Bronchial smooth muscle cell (primary cell): ENCODE data around the gene ARHGEF12. TPM values are rescaled to one million over a fixed set of nuclear protein-coding genes. Genes with fewer than 3 reads are reported as not detected.

ENCODE experiments used
- total RNA-seq: library from RNA; depleted of rRNA; stranded (reverse); fragments of >200 nt; gene quantifications from 2 replicates; pipeline ENCODE4 v1.2.1, GENCODE V29; 2014

Gene ARHGEF12, protein sequence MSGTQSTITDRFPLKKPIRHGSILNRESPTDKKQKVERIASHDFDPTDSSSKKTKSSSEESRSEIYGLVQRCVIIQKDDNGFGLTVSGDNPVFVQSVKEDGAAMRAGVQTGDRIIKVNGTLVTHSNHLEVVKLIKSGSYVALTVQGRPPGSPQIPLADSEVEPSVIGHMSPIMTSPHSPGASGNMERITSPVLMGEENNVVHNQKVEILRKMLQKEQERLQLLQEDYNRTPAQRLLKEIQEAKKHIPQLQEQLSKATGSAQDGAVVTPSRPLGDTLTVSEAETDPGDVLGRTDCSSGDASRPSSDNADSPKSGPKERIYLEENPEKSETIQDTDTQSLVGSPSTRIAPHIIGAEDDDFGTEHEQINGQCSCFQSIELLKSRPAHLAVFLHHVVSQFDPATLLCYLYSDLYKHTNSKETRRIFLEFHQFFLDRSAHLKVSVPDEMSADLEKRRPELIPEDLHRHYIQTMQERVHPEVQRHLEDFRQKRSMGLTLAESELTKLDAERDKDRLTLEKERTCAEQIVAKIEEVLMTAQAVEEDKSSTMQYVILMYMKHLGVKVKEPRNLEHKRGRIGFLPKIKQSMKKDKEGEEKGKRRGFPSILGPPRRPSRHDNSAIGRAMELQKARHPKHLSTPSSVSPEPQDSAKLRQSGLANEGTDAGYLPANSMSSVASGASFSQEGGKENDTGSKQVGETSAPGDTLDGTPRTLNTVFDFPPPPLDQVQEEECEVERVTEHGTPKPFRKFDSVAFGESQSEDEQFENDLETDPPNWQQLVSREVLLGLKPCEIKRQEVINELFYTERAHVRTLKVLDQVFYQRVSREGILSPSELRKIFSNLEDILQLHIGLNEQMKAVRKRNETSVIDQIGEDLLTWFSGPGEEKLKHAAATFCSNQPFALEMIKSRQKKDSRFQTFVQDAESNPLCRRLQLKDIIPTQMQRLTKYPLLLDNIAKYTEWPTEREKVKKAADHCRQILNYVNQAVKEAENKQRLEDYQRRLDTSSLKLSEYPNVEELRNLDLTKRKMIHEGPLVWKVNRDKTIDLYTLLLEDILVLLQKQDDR (N-terminal part only)
- total RNA-seq = 62.3 and 69.2 TPM in 2 replicates

DNA sequence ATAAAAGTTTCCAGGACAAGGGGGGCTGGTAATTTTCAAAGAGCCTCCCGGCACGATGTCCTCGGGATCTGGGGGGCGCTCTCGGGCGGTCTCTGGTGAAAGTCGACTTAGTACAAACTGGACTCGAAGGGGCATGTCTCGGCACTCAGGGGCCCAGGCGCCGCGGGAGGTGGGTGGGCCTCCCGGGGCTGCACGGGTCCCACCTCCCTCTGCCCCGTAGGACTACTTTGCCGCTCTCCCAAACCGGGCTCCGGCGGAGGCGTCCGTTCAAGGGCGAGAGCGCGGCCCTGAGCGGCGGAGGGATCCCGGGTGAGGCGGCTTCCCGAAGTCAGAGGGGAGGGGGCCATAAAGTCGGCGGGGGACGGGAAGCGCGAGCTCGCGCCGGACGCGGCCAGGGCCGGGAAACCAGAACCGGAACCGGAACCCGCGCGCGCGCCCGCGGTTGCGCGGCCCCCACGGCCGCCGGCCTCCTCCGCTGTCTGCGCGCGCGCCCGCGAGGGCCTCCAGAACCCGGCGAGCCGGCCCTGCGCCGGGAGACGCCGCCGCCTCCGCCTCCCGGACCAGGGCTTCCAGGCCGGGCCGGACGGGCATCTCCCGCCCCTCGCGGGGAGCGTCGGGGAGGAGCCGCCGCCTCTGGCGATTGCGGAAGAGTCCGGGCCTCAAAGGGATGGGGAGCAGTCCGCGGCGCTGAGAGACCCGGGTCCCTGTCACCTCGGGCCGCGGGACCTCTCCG is at the start of gene ARHGEF12:
ARHGEF12 (plus strand) TSS at position 506 of the 733 bp plus-strand sequence. CDS start 831 bp downstream, outside the sequence.

DNA sequence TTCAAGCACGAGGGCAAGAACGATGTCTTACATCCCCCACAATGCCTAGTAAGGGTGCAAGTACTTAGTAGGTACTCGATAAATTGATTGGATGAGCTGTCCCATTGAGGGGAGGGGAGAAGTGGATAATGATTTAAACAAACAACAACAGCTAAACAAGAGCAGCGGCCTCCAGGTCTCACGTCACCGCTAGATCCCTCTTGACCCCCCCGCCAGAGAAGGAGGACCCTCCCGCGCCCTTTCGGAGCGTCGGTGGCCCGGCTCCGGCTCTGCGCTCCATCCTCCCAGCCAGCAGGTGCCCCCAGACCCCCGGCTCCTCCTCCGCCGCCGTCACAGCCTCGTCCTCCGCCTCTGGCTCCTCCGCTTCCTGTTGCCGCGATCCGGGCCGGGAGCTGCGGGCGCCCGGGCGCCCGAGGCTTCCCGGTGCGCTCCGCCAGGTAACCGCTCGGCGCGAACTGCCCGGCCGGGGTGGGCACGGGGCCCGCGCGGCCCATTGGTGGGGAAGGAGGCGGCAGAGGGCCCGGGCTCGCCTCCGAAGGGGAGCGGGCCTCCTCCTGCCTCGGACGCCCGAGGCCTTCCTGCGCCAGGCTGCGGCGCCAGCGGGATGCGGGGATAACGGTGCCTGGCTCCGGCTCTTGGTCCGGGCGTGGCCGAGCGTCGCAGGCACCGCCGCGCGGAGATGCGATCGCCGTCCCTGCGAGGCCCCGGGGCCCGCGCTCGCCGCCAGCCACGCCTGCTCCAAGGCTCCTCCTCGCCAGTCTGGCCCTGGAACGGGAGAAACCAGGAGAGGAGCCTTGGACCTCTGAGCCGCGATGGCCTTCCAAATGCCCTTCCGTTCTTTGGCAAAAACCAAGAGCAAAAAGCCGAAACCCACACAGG is 11.0 kb upstream of the ARHGEF12 start, which contains the start of gene TLCD5:
TLCD5 (plus strand) TSS at position 368 of the 879 bp plus-strand sequence. CDS start 2,143 bp downstream, outside the sequence.

GRCh38 chr11:120511116-120511819 is 175.1 kb downstream of the ARHGEF12 start, which contains the start of gene GRIK4:
Gene GRIK4, plus strand, starts transcription at chr11:120511748. Its CDS starts 148,571 bp downstream, at chr11:120660319.

Other genes with a start within 250 kb of the ARHGEF12 start
- 0.16 and 0.94 TPM in 2 replicates for gene TRIM29, start 198.3 kb upstream of the ARHGEF12 start, total RNA-seq
- 38.1 and 40.4 TPM in 2 replicates for gene OAF, start 125.4 kb upstream of the ARHGEF12 start, total RNA-seq
- gene POU2F3, start 96.3 kb upstream of the ARHGEF12 start, total RNA-seq = 0.09 TPM in 1 of 2 replicates, not detected in the other
- gene TLCD5, start 11.1 kb upstream of the ARHGEF12 start, total RNA-seq = 6.8 and 6.9 TPM in 2 replicates
- gene GRIK4, start 175.3 kb downstream of the ARHGEF12 start, total RNA-seq = 0.16 and 1.0 TPM in 2 replicates